Neuronal stem cell (in vitro differentiated cells): ENCODE measurements around the gene EFNA1.

Experiments used
- DNase-seq: peaks from one replicate; pipeline ENCODE4 v3.0.0-alpha.2; 2013; ENCODE audit warnings: low spot score
- H2AFZ ChIP-seq: one replicate; pipeline ENCODE4 v1.6.1; 2013; ENCODE audit warnings: mild to moderate bottlenecking, low read length, inconsistent platforms
- H2AK5ac ChIP-seq: 2 replicates; pipeline ENCODE4 v1.6.1; 2013; ENCODE audit warnings: low read depth, mild to moderate bottlenecking, inconsistent platforms, low read length, moderate library complexity, mixed read lengths
- H2BK120ac ChIP-seq: 2 replicates; pipeline ENCODE4 v1.6.1; 2013; ENCODE audit warnings: low read depth, mild to moderate bottlenecking, inconsistent platforms, low read length, moderate library complexity, mixed read lengths
- H2BK12ac ChIP-seq: one replicate; pipeline ENCODE4 v1.6.1; 2013; ENCODE audit warnings: low read length, inconsistent platforms
- H2BK15ac ChIP-seq: 2 replicates; pipeline ENCODE4 v1.6.1; 2013; ENCODE audit warnings: mild to moderate bottlenecking, low read length, inconsistent platforms, mixed read lengths
- H2BK5ac ChIP-seq: one replicate; pipeline ENCODE4 v1.6.1; 2013; ENCODE audit warnings: inconsistent platforms, mild to moderate bottlenecking, low read length, moderate library complexity
- H3K14ac ChIP-seq: one replicate; pipeline ENCODE4 v1.6.1; 2013; ENCODE audit warnings: low read length, inconsistent platforms
- H3K18ac ChIP-seq: 2 replicates; pipeline ENCODE4 v1.6.1; 2013; ENCODE audit warnings: low read length, inconsistent platforms
- H3K23ac ChIP-seq: 2 replicates; pipeline ENCODE4 v1.6.1; 2013; ENCODE audit warnings: low read depth, mild to moderate bottlenecking, mixed read lengths, low read length, inconsistent platforms; ENCODE audit not compliant: poor library complexity
- H3K27ac ChIP-seq: replicated peaks from 3 replicates; pipeline ENCODE4 v1.5.1; 2013; ENCODE audit warnings: low read length, inconsistent platforms
- H3K27me3 ChIP-seq, 3 experiments: 2 replicates each; pipeline ENCODE4 v1.6.1; 2013; ENCODE audit warnings: low read length in 3 of 3, mild to moderate bottlenecking in 2 of 3, inconsistent platforms in 1 of 3, low read depth in 1 of 3, mixed read lengths in 1 of 3, moderate library complexity in 1 of 3; ENCODE audit not compliant: control insufficient read depth in 3 of 3, insufficient read depth in 3 of 3
- H3K36me3 ChIP-seq, 2 donors: replicated peaks in 1 of 2; 2 replicates each; pipeline ENCODE4 v1.6.1; 2013; ENCODE audit warnings: low read length in 2 of 2; ENCODE audit not compliant: control insufficient read depth in 2 of 2, insufficient read depth in 2 of 2
- H3K4ac ChIP-seq: 2 replicates; pipeline ENCODE4 v1.6.1; 2013; ENCODE audit warnings: inconsistent platforms, mild to moderate bottlenecking, low read length, moderate library complexity
- H3K4me1 ChIP-seq, 2 donors: 1 replicate in 1 of 2; 2 replicates in 1 of 2; pipeline ENCODE4 v1.6.1; 2013; ENCODE audit warnings: low read length in 2 of 2, low read depth in 1 of 2; ENCODE audit not compliant: control insufficient read depth in 2 of 2, insufficient read depth in 1 of 2
- H3K4me2 ChIP-seq: one replicate; pipeline ENCODE4 v1.6.1; 2013; ENCODE audit warnings: mild to moderate bottlenecking, low read length, inconsistent platforms; ENCODE audit not compliant: insufficient read depth, poor library complexity, severe bottlenecking
- H3K4me3 ChIP-seq, 2 donors: 2 replicates each; pipeline ENCODE4 v1.5.1; 2013; ENCODE audit warnings: low read length in 2 of 2, mild to moderate bottlenecking in 2 of 2, inconsistent platforms in 1 of 2, moderate library complexity in 1 of 2
- H3K79me1 ChIP-seq: one replicate; pipeline ENCODE4 v1.6.1; 2013; ENCODE audit warnings: low read depth, mild to moderate bottlenecking, inconsistent platforms, low read length, moderate library complexity
- H3K9ac ChIP-seq: one replicate; pipeline ENCODE4 v1.6.1; 2013; ENCODE audit warnings: mild to moderate bottlenecking, low read depth, low read length, inconsistent platforms; ENCODE audit not compliant: poor library complexity
- H3K9me3 ChIP-seq, 2 donors: replicated peaks in 1 of 2; 2 replicates each; pipeline versions ENCODE3 to v1.6.1; 2013; ENCODE audit warnings: low read length in 2 of 2, mild to moderate bottlenecking in 2 of 2, inconsistent platforms in 1 of 2, low read depth in 1 of 2, mixed read lengths in 1 of 2, moderate library complexity in 1 of 2; ENCODE audit not compliant: control insufficient read depth in 2 of 2, insufficient read depth in 1 of 2
- H4K8ac ChIP-seq: one replicate; pipeline ENCODE4 v1.6.1; 2013; ENCODE audit warnings: low read depth, mild to moderate bottlenecking, inconsistent platforms, low read length, moderate library complexity
- H4K91ac ChIP-seq: one replicate; pipeline ENCODE4 v1.6.1; 2013; ENCODE audit warnings: low read length, low read depth, mild to moderate bottlenecking, inconsistent platforms; ENCODE audit not compliant: poor library complexity
- WGBS, 2 donors: extraction: QIAGEN DNeasy Blood & Tissue Kit; methylation state at CpG; one replicate each; pipeline ENCODE4 v1.1.7; 2013; ENCODE audit warnings: missing lambda C conversion rate in 2 of 2, mixed read lengths in 1 of 2; ENCODE audit not compliant: insufficient read length in 2 of 2, insufficient replicate concordance in 1 of 2; ENCODE audit errors: extremely low coverage in 2 of 2; 5-methylcytosine and 5-hydroxymethylcytosine counted together

Gene EFNA1

DNA sequence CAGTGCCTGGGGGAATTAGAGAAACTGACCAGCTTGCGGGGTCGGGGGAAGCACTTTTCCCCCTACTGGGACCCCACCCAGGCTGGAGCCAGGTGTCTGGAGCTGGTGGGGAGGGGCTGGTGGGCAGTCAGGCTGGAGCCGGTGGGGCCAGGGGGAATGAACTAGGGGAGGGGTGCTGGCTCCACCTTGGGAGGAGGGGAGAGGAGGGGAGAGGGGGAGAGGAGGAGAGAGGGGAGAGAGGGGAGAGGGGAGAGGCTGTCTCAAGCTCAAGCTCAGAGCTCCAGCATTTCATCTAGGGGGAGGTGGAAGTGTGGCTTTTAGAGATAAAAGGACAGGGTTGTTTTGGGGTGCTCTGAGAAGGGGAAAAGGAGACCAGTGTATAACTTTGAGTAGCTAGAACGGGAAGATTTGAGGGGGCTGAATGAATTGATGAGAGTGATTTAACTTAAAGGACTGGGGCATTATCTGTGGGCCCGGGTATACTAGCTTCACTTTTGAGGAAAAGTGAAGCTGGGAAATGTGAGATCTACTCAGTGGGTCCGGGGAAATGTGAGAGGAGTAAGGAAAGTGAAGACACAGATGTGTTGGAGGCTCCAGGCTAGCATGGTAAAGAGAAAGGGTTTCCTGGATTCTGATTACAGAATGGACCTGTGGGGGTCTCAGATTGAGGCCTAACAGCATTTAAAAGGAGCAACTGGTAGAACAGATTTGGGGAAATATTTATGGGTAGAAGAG, 2.8 kb downstream of the EFNA1 start:
- H4K91ac ChIP-seq, result no peak overlapping the region
- H3K4me2 ChIP-seq, result no peak overlapping the region
- H3K9me3 ChIP-seq, result peaks cover 0 to 2% of the 10 kb centered on the region in 2 donors
- H3K18ac ChIP-seq, result peak overlapping the region; percentile 74
- peak overlapping the region; percentile 58 for H2AFZ ChIP-seq
- H3K4me1 ChIP-seq, result peaks cover 38 to 47% of the 10 kb centered on the region in 2 donors
- no peak overlapping the region for H3K4ac ChIP-seq
- H3K79me1 ChIP-seq, result no peaks in the 10 kb centered on the region
- no peak overlapping the region for H2BK12ac ChIP-seq
- H3K23ac ChIP-seq, result peak overlapping the region; percentile 25
- no peak overlapping the region for H2BK5ac ChIP-seq
- peak overlapping the region; percentile 95 for H2AK5ac ChIP-seq
- no peak overlapping the region for H3K4me3 ChIP-seq
- H2BK120ac ChIP-seq, result no peak overlapping the region
- WGBS, 2 donors, result no CpG with 5 or more reads among the region's 6 CpGs
- peaks cover 10 to 50% (median 45%) of the 10 kb centered on the region in 3 experiments for H3K27me3 ChIP-seq
- no peak overlapping the region for H4K8ac ChIP-seq
- H3K27ac ChIP-seq, result no peak overlapping the region
- H2BK15ac ChIP-seq, result no peak overlapping the region
- H3K36me3 ChIP-seq, result peaks cover 0 to 5% of the 10 kb centered on the region in 2 donors
- H3K9ac ChIP-seq, result no peak overlapping the region
- no peak for DNase-seq
- no peak overlapping the region for H3K14ac ChIP-seq

DNA sequence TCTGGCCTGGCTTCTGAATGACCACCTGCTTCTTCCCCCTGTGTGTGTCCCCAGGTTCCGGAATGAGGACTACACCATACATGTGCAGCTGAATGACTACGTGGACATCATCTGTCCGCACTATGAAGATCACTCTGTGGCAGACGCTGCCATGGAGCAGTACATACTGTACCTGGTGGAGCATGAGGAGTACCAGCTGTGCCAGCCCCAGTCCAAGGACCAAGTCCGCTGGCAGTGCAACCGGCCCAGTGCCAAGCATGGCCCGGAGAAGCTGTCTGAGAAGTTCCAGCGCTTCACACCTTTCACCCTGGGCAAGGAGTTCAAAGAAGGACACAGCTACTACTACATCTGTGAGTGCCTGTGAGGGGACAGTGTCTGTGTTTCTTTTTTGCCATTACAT, 3.6 kb downstream of the EFNA1 start:
- no peak overlapping the region for H4K8ac ChIP-seq
- H3K23ac ChIP-seq, result no peak overlapping the region
- no peak overlapping the region for H3K4ac ChIP-seq
- no peak overlapping the region for H3K18ac ChIP-seq
- H3K9ac ChIP-seq, result peak overlapping the region; percentile 61
- no peak overlapping the region for H2BK5ac ChIP-seq
- WGBS, 2 donors, result no CpG with 5 or more reads among the region's 8 CpGs
- H3K4me3 ChIP-seq, result peak overlapping the region in 1 of 2 donors; percentile 11
- H3K36me3 ChIP-seq, result peaks cover 0 to 5% of the 10 kb centered on the region in 2 donors
- H3K4me1 ChIP-seq, result peaks cover 33 to 41% of the 10 kb centered on the region in 2 donors
- no peak for DNase-seq
- H3K9me3 ChIP-seq, result peaks cover 0 to 2% of the 10 kb centered on the region in 2 donors
- H2BK120ac ChIP-seq, result no peak overlapping the region
- peak overlapping the region; percentile 41 for H3K14ac ChIP-seq
- no peak overlapping the region for H2BK15ac ChIP-seq
- H3K4me2 ChIP-seq, result no peak overlapping the region
- H3K79me1 ChIP-seq, result no peaks in the 10 kb centered on the region
- no peak overlapping the region for H2AK5ac ChIP-seq
- H3K27ac ChIP-seq, result no peak overlapping the region
- peaks cover 5 to 41% (median 37%) of the 10 kb centered on the region in 3 experiments for H3K27me3 ChIP-seq
- no peak overlapping the region for H4K91ac ChIP-seq
- H2BK12ac ChIP-seq, result no peak overlapping the region
- H2AFZ ChIP-seq, result no peak overlapping the region

DNA sequence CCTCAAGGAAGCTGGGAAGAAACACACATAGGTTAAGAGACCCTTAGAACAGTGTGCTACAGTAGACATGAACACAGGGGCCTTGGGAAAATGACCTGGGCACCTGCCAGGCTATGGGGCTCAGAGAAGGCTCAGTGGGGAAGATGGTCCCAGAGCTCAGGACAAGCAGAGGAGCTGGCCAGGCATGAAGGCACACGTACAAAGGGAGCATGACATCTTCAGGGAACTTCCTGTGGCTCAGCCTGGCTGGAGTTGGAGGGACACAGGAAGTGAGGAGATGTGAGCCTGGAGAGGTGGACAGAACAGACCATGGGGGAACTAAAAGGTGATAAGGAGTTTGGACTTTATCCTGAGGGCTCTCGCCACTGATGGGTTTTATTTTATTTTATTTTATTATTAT, 4.2 kb downstream of the EFNA1 start:
- no peak overlapping the region for H3K9ac ChIP-seq
- H3K36me3 ChIP-seq, result peaks cover 0 to 5% of the 10 kb centered on the region in 2 donors
- H4K91ac ChIP-seq, result no peak overlapping the region
- no peak overlapping the region for H3K4ac ChIP-seq
- H3K14ac ChIP-seq, result no peak overlapping the region
- WGBS, 2 donors, result no CpG with 5 or more reads among the region's 2 CpGs
- H3K79me1 ChIP-seq, result no peaks in the 10 kb centered on the region
- H3K9me3 ChIP-seq, result peaks cover 0 to 2% of the 10 kb centered on the region in 2 donors
- H2AK5ac ChIP-seq, result no peak overlapping the region
- no peak overlapping the region for H2BK5ac ChIP-seq
- no peak overlapping the region for H2BK120ac ChIP-seq
- H4K8ac ChIP-seq, result no peak overlapping the region
- H3K27me3 ChIP-seq, result peaks cover 5 to 36% (median 31%) of the 10 kb centered on the region in 3 experiments
- H2AFZ ChIP-seq, result no peak overlapping the region
- no peak overlapping the region for H2BK12ac ChIP-seq
- no peak overlapping the region for H3K4me3 ChIP-seq
- no peak overlapping the region for H3K4me2 ChIP-seq
- H3K27ac ChIP-seq, result no peak overlapping the region
- no peak for DNase-seq
- H2BK15ac ChIP-seq, result no peak overlapping the region
- peaks cover 31 to 37% of the 10 kb centered on the region in 2 donors for H3K4me1 ChIP-seq
- no peak overlapping the region for H3K18ac ChIP-seq
- no peak overlapping the region for H3K23ac ChIP-seq

DNA sequence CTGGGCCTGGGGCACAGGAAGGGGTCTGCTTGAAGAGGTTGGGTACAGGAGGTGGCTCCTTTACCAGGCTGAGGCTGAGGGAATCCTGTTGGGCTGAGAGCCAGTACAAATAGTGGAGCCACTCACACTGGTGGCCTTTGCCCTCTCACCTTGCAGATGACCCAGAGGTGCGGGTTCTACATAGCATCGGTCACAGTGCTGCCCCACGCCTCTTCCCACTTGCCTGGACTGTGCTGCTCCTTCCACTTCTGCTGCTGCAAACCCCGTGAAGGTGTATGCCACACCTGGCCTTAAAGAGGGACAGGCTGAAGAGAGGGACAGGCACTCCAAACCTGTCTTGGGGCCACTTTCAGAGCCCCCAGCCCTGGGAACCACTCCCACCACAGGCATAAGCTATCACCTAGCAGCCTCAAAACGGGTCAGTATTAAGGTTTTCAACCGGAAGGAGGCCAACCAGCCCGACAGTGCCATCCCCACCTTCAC, 6.2 kb downstream of the EFNA1 start:
- Histone ChIP-seq H3K36me3 (peaks cover 12 to 14% of the 10 kb centered on the region in 2 donors), H2BK120ac (no peak overlapping the region), H3K27ac (no peak overlapping the region), H3K4ac (no peak overlapping the region), H4K8ac (no peak overlapping the region), H2BK15ac (no peak overlapping the region), H2AFZ (no peak overlapping the region), H3K18ac (no peak overlapping the region), H3K4me2 (no peak overlapping the region), H3K4me3 (peak overlapping the region in 1 of 2 donors; percentile 2), H2BK12ac (no peak overlapping the region), H2AK5ac (peak overlapping the region; percentile 48), H3K79me1 (peaks cover 1% of the 10 kb centered on the region), H4K91ac (no peak overlapping the region), H3K4me1 (peaks cover 23 to 25% of the 10 kb centered on the region in 2 donors), H3K27me3 (peaks cover 0 to 17% (median 13%) of the 10 kb centered on the region in 3 experiments), H2BK5ac (no peak overlapping the region), H3K9ac (no peak overlapping the region), H3K23ac (no peak overlapping the region), H3K14ac (no peak overlapping the region), H3K9me3 (peaks cover 0 to 2% of the 10 kb centered on the region in 2 donors)
- WGBS, 2 donors, result no CpG with 5 or more reads among the region's 7 CpGs
- no peak for DNase-seq
